Chondrocyte (in vitro differentiated cells): ENCODE measurements around the gene ATAD2B. TPM values are rescaled to one million over a fixed set of nuclear protein-coding genes. Genes with fewer than 3 reads are reported as not detected.

ENCODE experiments used
- DNase-seq: peaks from one replicate; pipeline ENCODE4 v3.0.0; 2021; ENCODE audit warnings: mixed read lengths, low spot score
- H3K27ac Mint-ChIP-seq: one replicate; pipeline ENCODE4 v1.8.0; 2021; ENCODE audit warnings: mild to moderate bottlenecking, moderate library complexity, mixed read lengths; ENCODE audit not compliant: unreplicated experiment
- H3K27me3 Mint-ChIP-seq: 2 replicates; pipeline ENCODE4 v1.8.0; 2021; ENCODE audit warnings: low read depth, mixed read lengths
- H3K36me3 Mint-ChIP-seq: 2 replicates; pipeline ENCODE4 v1.8.0; 2021; ENCODE audit warnings: low read depth, mixed read lengths
- H3K4me1 Mint-ChIP-seq: 2 replicates; pipeline ENCODE4 v1.8.0; 2021; ENCODE audit warnings: low read depth, mild to moderate bottlenecking, mixed read lengths
- H3K4me3 Mint-ChIP-seq: one replicate; pipeline ENCODE4 v1.8.0; 2021; ENCODE audit warnings: mild to moderate bottlenecking, moderate library complexity, mixed read lengths; ENCODE audit not compliant: unreplicated experiment
- H3K9me3 Mint-ChIP-seq: 2 replicates; pipeline ENCODE4 v1.8.0; 2021; ENCODE audit warnings: low read depth, mixed read lengths
- CTCF ChIP-seq: fragments of 200-600 bp; sonication (generic); IDR thresholded peaks from 2 replicates; pipeline ENCODE4 v1.5.0; 2021; ENCODE audit warnings: antibody characterized with exemption, mild to moderate bottlenecking, moderate library complexity
- total RNA-seq: library from RNA; stranded (reverse); gene quantifications from 3 replicates; pipeline ENCODE4 v1.2.1, GENCODE V29; 2021

The ATAD2B gene
- total RNA-seq, 1 donor from 2014 or later: 15.9 TPM

- no peaks in the 10 kb centered on the region for H3K9me3 Mint-ChIP-seq
- H3K36me3 Mint-ChIP-seq: no peaks in the 10 kb centered on the region
- no peak overlapping the region for H3K27ac Mint-ChIP-seq
- no peaks in the 10 kb centered on the region for H3K27me3 Mint-ChIP-seq
- no peak overlapping the region for H3K4me3 Mint-ChIP-seq
- peaks cover 22% of the 10 kb centered on the region for H3K4me1 Mint-ChIP-seq
- no peak for TF ChIP-seq CTCF
- DNase-seq: no peak
Measured at GRCh38 chr2:23947350-23947749, 20.4 kb upstream of the ATAD2B start.

- Mint-ChIP-seq H3K27me3 (no peaks in the 10 kb centered on the region), H3K27ac (no peak overlapping the region), H3K4me3 (no peak overlapping the region), H3K36me3 (peaks cover 1% of the 10 kb centered on the region), H3K4me1 (peaks cover 30% of the 10 kb centered on the region), H3K9me3 (no peaks in the 10 kb centered on the region)
- TF ChIP-seq CTCF: no peak
- DNase-seq: no peak
Measured at GRCh38 chr2:23944976-23945375, 18.1 kb upstream of the ATAD2B start.

GRCh38 chr2:23944527-23944926, 17.6 kb upstream of the ATAD2B start:
- no peak overlapping the region for H3K4me3 Mint-ChIP-seq
- H3K27me3 Mint-ChIP-seq: no peaks in the 10 kb centered on the region
- H3K9me3 Mint-ChIP-seq: no peaks in the 10 kb centered on the region
- H3K36me3 Mint-ChIP-seq: peaks cover 1% of the 10 kb centered on the region
- DNase-seq: no peak
- H3K4me1 Mint-ChIP-seq: peaks cover 32% of the 10 kb centered on the region
- no peak for TF ChIP-seq CTCF
- peak overlapping the region; percentile 84 for H3K27ac Mint-ChIP-seq

- peaks cover 1% of the 10 kb centered on the region for H3K36me3 Mint-ChIP-seq
- H3K27me3 Mint-ChIP-seq: no peaks in the 10 kb centered on the region
- H3K9me3 Mint-ChIP-seq: no peaks in the 10 kb centered on the region
- TF ChIP-seq CTCF: no peak
- no peak overlapping the region for H3K27ac Mint-ChIP-seq
- peaks cover 40% of the 10 kb centered on the region for H3K4me1 Mint-ChIP-seq
- DNase-seq: no peak
- no peak overlapping the region for H3K4me3 Mint-ChIP-seq
Measured at GRCh38 chr2:23943666-23944065, 16.7 kb upstream of the ATAD2B start.

- Mint-ChIP-seq H3K27ac (peak overlapping the region; percentile 52), H3K9me3 (no peaks in the 10 kb centered on the region), H3K4me3 (peak overlapping the region; percentile 43), H3K4me1 (peaks cover 40% of the 10 kb centered on the region), H3K27me3 (no peaks in the 10 kb centered on the region), H3K36me3 (peaks cover 1% of the 10 kb centered on the region)
- DNase-seq: no peak
- TF ChIP-seq CTCF: no peak
Measured at GRCh38 chr2:23941644-23942043, 14.7 kb upstream of the ATAD2B start.
